HEK293 (cell line): Measurements from ENCODE around the gene NT5M.

ENCODE experiments used
- GLIS1 ChIP-seq: fragments of 450-650 bp; formaldehyde crosslinking; IDR thresholded peaks from 2 replicates; pipeline ENCODE4 v1.5.1; 2016; ENCODE audit warnings: missing biosample characterization, missing genetic modification characterization
- GLIS2 ChIP-seq: fragments of 450-650 bp; formaldehyde crosslinking; IDR thresholded peaks from 2 replicates; pipeline ENCODE4 v1.5.1; 2016; ENCODE audit warnings: missing biosample characterization, missing genetic modification characterization
- KLF10 ChIP-seq: fragments of 450-650 bp; IDR thresholded peaks from 2 replicates; pipeline ENCODE4 v1.5.1; 2018; ENCODE audit warnings: missing biosample characterization, mild to moderate bottlenecking, missing genetic modification characterization
- OVOL3 ChIP-seq: fragments of 450-650 bp; formaldehyde crosslinking; IDR thresholded peaks from 2 replicates; pipeline ENCODE4 v1.5.1; 2016; ENCODE audit warnings: missing biosample characterization, missing genetic modification characterization
- PBX3 ChIP-seq: sonication (generic); formaldehyde crosslinking; IDR thresholded peaks from 2 replicates; pipeline ENCODE4 v1.8.1; 2022; ENCODE audit warnings: mild to moderate bottlenecking, moderate library complexity, missing genetic modification reagents
- SP2 ChIP-seq: fragments of 450-650 bp; formaldehyde crosslinking; IDR thresholded peaks from 2 replicates; pipeline ENCODE4 v1.5.1; 2016; ENCODE audit warnings: missing biosample characterization, missing genetic modification characterization
- ZFHX2 ChIP-seq: fragments of 450-650 bp; formaldehyde crosslinking; conservative IDR thresholded peaks from 2 replicates; pipeline ENCODE4 v1.5.1; 2016; ENCODE audit warnings: missing biosample characterization, missing genetic modification characterization
- ZNF121 ChIP-seq: fragments of 450-650 bp; formaldehyde crosslinking; IDR thresholded peaks from 2 replicates; pipeline ENCODE4 v1.5.1; 2016; ENCODE audit warnings: missing biosample characterization, missing genetic modification characterization
- ZNF146 ChIP-seq: fragments of 450-650 bp; formaldehyde crosslinking; IDR thresholded peaks from 2 replicates; pipeline ENCODE4 v1.5.1; 2016; ENCODE audit warnings: missing biosample characterization, missing genetic modification characterization
- ZNF18 ChIP-seq: fragments of 450-650 bp; formaldehyde crosslinking; IDR thresholded peaks from 2 replicates; pipeline ENCODE4 v1.5.1; 2016; ENCODE audit warnings: missing biosample characterization, missing genetic modification characterization
- ZNF335 ChIP-seq: fragments of 450-650 bp; formaldehyde crosslinking; conservative IDR thresholded peaks from 2 replicates; pipeline ENCODE4 v1.5.1; 2016; ENCODE audit warnings: missing biosample characterization, missing genetic modification characterization
- ZNF394 ChIP-seq: fragments of 450-650 bp; formaldehyde crosslinking; IDR thresholded peaks from 2 replicates; pipeline ENCODE4 v1.5.1; 2016; ENCODE audit warnings: missing biosample characterization, missing genetic modification characterization, mild to moderate bottlenecking, moderate library complexity, borderline replicate concordance
- ZNF404 ChIP-seq: fragments of 450-650 bp; formaldehyde crosslinking; IDR thresholded peaks from 2 replicates; pipeline ENCODE4 v1.5.1; 2017; ENCODE audit warnings: missing biosample characterization, missing genetic modification characterization
- ZNF501 ChIP-seq: fragments of 450-650 bp; formaldehyde crosslinking; IDR thresholded peaks from 2 replicates; pipeline ENCODE4 v1.5.1; 2016; ENCODE audit warnings: missing biosample characterization, missing genetic modification characterization
- ZNF624 ChIP-seq: fragments of 450-650 bp; formaldehyde crosslinking; IDR thresholded peaks from 2 replicates; pipeline ENCODE4 v1.5.1; 2017; ENCODE audit warnings: missing biosample characterization, missing genetic modification characterization
- ZNF654 ChIP-seq: fragments of 450-650 bp; formaldehyde crosslinking; IDR thresholded peaks from 2 replicates; pipeline ENCODE4 v1.5.1; 2016; ENCODE audit warnings: low read depth, missing biosample characterization, missing genetic modification characterization
- TF ChIP-seq, protein P1 (sequence below): fragments of 450-650 bp; formaldehyde crosslinking; IDR thresholded peaks from 2 replicates; pipeline ENCODE4 v1.5.1; 2016; ENCODE audit warnings: missing biosample characterization, missing genetic modification characterization
- TF ChIP-seq, protein P2 (sequence below): fragments of 450-650 bp; formaldehyde crosslinking; IDR thresholded peaks from 2 replicates; pipeline ENCODE4 v1.5.1; 2016; ENCODE audit warnings: missing biosample characterization, missing genetic modification characterization
- TF ChIP-seq, protein P3 (sequence below): fragments of 450-650 bp; formaldehyde crosslinking; IDR thresholded peaks from 2 replicates; pipeline ENCODE4 v1.5.1; 2016; ENCODE audit warnings: missing biosample characterization, missing genetic modification characterization

The NT5M gene

GRCh38 chr17:17356149-17356930 lies 53.2 kb downstream of the NT5M start (continued):
- TF ChIP-seq ZNF18 (tag by site-specific recombination) (no peak), PBX3 (0 out of 2 replicates have a peak, but pooled peaks have one; percentile 27), KLF10 (tag by site-specific recombination) (no peak), OVOL3 (tag by site-specific recombination) (no peak), ZNF335 (tag by site-specific recombination) (peak; percentile 65), ZFHX2 (tag by site-specific recombination) (no peak), GLIS1 (tag by site-specific recombination) (peak; percentile 72; the same call in 1 of the 2 replicates), ZNF624 (tag by site-specific recombination) (no peak), ZNF394 (tag by site-specific recombination) (peak; percentile 49; the same call in 1 of the 2 replicates), ZNF146 (tag by site-specific recombination) (no peak), ZNF654 (peak; percentile 98), GLIS2 (peak; percentile 80), SP2 (tag by site-specific recombination) (no peak), ZNF404 (no peak), ZNF501 (no peak), ZNF121 (no peak)
- TF ChIP-seq, protein P1, sequence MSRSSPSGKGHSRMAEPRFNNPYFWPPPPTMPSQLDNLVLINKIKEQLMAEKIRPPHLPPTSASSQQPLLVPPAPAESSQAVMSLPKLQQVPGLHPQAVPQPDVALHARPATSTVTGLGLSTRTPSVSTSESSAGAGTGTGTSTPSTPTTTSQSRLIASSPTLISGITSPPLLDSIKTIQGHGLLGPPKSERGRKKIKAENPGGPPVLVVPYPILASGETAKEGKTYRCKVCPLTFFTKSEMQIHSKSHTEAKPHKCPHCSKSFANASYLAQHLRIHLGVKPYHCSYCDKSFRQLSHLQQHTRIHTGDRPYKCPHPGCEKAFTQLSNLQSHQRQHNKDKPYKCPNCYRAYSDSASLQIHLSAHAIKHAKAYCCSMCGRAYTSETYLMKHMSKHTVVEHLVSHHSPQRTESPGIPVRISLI (tag by site-specific recombination): no peak
- TF ChIP-seq, protein P2, sequence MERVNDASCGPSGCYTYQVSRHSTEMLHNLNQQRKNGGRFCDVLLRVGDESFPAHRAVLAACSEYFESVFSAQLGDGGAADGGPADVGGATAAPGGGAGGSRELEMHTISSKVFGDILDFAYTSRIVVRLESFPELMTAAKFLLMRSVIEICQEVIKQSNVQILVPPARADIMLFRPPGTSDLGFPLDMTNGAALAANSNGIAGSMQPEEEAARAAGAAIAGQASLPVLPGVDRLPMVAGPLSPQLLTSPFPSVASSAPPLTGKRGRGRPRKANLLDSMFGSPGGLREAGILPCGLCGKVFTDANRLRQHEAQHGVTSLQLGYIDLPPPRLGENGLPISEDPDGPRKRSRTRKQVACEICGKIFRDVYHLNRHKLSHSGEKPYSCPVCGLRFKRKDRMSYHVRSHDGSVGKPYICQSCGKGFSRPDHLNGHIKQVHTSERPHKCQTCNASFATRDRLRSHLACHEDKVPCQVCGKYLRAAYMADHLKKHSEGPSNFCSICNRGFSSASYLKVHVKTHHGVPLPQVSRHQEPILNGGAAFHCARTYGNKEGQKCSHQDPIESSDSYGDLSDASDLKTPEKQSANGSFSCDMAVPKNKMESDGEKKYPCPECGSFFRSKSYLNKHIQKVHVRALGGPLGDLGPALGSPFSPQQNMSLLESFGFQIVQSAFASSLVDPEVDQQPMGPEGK: peak; percentile 56; the same call in 1 of the 2 replicates
- TF ChIP-seq, protein P3, sequence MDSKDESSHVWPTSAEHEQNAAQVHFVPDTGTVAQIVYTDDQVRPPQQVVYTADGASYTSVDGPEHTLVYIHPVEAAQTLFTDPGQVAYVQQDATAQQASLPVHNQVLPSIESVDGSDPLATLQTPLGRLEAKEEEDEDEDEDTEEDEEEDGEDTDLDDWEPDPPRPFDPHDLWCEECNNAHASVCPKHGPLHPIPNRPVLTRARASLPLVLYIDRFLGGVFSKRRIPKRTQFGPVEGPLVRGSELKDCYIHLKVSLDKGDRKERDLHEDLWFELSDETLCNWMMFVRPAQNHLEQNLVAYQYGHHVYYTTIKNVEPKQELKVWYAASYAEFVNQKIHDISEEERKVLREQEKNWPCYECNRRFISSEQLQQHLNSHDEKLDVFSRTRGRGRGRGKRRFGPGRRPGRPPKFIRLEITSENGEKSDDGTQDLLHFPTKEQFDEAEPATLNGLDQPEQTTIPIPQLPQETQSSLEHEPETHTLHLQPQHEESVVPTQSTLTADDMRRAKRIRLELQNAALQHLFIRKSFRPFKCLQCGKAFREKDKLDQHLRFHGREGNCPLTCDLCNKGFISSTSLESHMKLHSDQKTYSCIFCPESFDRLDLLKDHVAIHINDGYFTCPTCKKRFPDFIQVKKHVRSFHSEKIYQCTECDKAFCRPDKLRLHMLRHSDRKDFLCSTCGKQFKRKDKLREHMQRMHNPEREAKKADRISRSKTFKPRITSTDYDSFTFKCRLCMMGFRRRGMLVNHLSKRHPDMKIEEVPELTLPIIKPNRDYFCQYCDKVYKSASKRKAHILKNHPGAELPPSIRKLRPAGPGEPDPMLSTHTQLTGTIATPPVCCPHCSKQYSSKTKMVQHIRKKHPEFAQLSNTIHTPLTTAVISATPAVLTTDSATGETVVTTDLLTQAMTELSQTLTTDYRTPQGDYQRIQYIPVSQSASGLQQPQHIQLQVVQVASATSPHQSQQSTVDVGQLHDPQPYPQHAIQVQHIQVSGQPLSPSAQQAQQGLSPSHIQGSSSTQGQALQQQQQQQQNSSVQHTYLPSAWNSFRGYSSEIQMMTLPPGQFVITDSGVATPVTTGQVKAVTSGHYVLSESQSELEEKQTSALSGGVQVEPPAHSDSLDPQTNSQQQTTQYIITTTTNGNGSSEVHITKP: 0 out of 2 replicates have a peak, but pooled peaks have one; percentile 44
